Measurements from ENCODE around the gene CEP170B.

CEP170B gene

GRCh38 chr14:104868811-104869572 is 3.9 kb downstream of the CEP170B start:
- no peak overlapping the region for H3K4me3 ChIP-seq (ENCODE audit: control insufficient read depth, low read depth, low read length)
- no peak for DNase-seq (ENCODE audit: low read depth)
- TF ChIP-seq, protein P1, sequence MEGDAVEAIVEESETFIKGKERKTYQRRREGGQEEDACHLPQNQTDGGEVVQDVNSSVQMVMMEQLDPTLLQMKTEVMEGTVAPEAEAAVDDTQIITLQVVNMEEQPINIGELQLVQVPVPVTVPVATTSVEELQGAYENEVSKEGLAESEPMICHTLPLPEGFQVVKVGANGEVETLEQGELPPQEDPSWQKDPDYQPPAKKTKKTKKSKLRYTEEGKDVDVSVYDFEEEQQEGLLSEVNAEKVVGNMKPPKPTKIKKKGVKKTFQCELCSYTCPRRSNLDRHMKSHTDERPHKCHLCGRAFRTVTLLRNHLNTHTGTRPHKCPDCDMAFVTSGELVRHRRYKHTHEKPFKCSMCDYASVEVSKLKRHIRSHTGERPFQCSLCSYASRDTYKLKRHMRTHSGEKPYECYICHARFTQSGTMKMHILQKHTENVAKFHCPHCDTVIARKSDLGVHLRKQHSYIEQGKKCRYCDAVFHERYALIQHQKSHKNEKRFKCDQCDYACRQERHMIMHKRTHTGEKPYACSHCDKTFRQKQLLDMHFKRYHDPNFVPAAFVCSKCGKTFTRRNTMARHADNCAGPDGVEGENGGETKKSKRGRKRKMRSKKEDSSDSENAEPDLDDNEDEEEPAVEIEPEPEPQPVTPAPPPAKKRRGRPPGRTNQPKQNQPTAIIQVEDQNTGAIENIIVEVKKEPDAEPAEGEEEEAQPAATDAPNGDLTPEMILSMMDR (conservative IDR thresholded peaks at IDR 0.05; ENCODE audit: control insufficient read depth, insufficient read depth, low read depth, low read length): no peak

- DNase-seq (ENCODE audit: low read depth): no peak
- TF ChIP-seq, protein P1 (conservative IDR thresholded peaks at IDR 0.05; ENCODE audit: control insufficient read depth, insufficient read depth, low read depth, low read length): no peak
- H3K4me3 ChIP-seq (ENCODE audit: control insufficient read depth, low read depth, low read length): no peak overlapping the region
Observed at GRCh38 chr14:104869669-104870367, 4.8 kb downstream of the CEP170B start.

DNA sequence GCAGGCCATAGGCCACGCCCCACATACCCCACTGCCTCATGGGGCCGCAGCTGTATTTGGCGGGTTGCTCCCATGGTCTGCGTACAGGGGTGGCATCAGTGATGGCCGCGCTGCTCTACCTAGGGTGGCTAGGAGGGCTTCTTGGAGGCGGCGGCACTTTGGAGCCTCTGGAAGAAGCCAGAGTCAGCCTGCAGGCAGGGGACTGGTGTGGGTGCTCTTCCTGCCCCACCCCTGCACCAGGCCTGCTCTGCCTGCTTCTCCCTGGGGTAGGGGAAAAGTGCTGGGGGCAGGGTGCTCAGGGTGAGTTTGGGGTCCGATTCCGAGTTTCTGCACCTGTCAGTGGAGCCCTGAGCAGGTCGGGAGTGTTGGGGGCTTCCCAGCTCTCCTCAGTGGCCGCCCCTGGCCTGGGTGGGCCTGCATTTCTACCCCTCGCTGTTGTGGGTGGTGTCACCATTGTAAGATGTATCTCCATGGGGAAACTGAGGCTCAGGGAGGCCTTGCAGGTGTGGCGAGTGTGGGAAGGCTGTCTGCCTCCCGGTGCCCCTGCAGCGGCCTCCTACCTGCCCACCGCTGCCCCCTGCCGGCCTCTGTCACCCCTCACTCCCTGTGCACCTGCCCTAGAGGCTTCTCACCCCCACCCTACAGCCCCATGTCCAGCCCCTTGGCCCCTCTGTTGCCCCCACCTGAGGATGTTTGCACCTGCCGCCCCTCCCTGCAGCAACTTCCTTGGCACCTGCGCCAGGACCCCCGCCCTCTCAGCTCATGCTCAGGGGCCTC is 5.5 kb downstream of the CEP170B start:
- no peak for DNase-seq (ENCODE audit: low read depth)
- no peak overlapping the region for H3K4me3 ChIP-seq (ENCODE audit: control insufficient read depth, low read depth, low read length)
- TF ChIP-seq, protein P1 (conservative IDR thresholded peaks at IDR 0.05; ENCODE audit: control insufficient read depth, insufficient read depth, low read depth, low read length): peak; percentile 27

- H3K4me3 ChIP-seq (ENCODE audit: control insufficient read depth, low read depth, low read length): no peak overlapping the region
Observed at GRCh38 chr14:104871145-104871655, 6.1 kb downstream of the CEP170B start.

DNA sequence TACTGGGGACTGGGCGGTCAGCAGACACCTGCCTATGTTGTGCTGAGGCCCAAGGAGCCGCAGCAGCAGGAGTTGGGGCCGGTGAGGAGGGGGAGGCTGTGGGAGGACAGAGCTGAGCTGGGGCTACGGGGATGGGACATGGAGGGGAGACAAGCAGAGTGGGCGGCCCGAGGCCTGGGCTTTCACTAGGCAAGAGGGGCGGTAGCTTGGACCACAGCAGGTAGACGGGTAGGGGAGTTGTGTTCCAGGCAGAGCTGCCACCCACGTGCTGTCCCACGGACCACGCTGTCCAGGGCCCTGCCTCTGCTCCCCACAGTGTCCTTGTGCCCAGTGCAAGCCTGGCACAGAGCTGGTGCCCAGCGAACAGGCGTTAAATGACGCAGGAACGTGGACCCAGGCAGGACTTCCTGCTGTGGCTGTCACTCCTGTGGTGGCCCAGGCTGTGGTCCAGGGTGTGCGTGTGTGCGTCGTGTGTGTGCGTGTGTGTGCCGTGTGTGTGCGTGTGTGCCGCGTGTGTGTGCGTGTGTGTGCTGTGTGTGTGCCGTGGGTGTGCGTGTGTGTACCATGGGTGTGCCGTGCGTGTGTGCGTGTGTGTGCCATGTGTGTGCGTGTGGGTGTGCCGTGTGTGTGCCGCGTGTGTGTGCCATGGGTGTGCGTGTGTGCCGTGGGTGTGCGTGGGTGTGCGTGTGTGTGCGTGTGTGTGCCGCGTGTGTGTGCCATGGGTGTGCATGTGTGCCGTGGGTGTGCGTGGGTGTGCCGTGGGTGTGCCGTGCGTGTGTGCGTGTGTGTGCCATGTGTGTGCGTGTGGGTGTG is 6.8 kb downstream of the CEP170B start:
- TF ChIP-seq, protein P1 (conservative IDR thresholded peaks at IDR 0.05; ENCODE audit: control insufficient read depth, insufficient read depth, low read depth, low read length): no peak
- DNase-seq (ENCODE audit: low read depth): no peak
- H3K4me3 ChIP-seq (ENCODE audit: control insufficient read depth, low read depth, low read length): no peak overlapping the region

More at GRCh38 chr14:104871145-104871655, 6.1 kb downstream of the CEP170B start:
- TF ChIP-seq, protein P1 (conservative IDR thresholded peaks at IDR 0.05; ENCODE audit: control insufficient read depth, insufficient read depth, low read depth, low read length): no peak
- DNase-seq (ENCODE audit: low read depth): no peak

All from fibroblast of mammary gland (primary cell).